NCI-H1694 (cell line): ENCODE data around the gene TFAP2C.

Experiments
- DNase-seq: peaks from one replicate; lab custom pipeline; 2025; lab: John Stamatoyannopoulos, UW

Gene TFAP2C

DNA sequence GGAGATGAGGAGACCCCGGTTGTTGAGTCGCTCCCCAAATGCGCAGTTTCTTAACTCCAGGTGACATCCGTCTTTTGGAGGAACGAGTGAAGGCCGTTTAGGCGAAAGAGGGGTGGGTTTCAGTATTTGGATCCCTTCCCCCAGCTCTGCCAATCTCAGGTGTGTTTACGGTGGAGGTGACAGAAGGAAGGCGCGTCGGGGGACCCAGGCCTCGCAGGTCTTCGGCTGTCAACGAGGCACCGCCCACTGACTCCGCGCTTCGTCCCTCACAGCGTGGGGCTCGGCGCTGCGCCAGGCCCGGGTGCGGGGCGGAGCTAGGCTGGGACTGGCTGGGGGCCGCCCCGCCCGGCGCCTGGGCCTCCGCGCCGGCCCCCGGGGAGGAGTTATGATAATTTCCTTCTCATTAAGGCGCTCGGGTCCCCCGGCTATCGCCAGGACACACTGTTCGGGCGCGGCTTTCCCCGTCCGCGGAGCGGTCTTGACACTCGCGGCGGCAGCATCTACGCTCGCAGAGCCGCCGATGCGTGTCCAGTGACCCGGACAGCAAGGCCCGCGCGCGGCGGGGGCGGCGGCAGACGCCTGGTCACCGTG lies at the start of gene TFAP2C:
Gene TFAP2C (plus strand): TSS at position 434 of the 591 bp plus-strand sequence. CDS start 239 bp downstream, outside the sequence.
- no peak for DNase-seq

DNA sequence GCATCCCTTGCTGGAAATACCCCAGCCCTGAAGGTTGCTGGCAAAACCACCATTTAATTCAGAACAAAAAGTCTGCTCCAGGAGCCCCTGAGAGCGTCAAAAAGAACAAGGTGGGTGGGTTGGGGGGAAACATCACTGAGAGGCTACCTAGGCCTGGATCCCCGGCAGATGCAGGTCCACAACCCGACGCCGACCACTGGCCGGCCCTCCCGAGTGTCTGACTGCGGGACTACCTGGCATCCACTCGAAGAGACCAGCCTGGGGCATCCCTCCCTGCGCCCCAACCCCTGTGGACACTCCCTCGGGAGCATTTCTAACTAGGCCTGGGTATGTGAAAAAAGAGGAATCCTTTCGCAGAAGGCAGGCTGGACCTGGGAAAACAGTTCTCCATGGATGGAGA lies 48.9 kb upstream of the TFAP2C start:
- no peak for DNase-seq

DNA sequence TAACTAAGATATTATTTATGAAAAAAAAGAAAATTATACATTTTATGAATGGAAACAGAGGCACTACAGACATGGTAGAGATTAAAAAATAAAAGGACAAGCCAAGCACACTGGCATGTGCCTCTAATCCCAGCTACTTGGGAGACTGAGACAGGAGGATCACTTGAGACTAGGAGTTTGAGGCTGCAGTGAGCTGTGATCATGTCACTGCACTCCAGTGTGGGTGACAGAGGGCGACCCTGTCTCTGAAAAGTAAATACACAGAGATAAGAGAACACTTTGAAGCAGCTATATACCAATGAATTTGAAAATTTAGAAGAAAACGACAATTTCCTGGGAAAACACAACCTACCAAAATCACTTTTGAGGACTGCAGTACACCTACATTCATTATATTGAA lies 47.4 kb upstream of the TFAP2C start:
- no peak for DNase-seq

DNA sequence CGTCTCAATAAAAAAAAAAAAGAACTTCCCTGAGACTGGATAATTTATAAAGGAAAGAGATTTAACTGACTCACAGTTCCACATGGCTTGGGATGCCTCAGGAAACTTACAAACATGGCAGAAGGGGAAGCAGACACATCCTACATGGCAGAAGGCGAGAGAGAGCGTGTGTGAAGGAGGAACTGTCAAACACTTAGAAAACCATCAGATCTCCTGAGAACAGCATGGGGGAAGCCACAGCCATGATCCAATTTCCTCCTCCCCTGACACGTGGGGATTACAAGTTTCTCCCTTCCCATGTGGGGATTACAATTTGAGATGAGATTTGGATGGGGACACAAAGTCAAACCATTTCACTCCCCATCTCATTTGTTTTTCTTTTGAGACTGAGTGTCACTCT lies 46.6 kb upstream of the TFAP2C start:
- no peak for DNase-seq

DNA sequence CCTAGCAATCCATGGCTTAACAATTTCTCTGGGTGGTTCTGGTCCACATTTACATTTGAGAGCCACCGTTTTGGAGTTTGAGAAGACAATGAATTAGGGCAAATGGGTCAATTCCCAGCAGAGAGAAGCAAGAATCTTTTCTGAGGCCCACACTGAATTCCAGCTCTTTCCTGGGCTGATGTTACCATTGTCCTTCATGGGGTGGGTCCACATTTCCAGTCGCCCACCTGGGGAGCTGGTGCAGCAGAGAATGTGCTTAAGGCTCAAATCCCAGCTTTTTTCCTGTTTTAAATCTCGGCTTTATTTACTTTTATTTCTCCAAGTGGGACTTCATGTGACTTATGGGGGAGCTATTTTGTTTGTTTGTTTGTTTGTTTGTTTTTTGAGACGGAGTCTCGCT lies 44.2 kb upstream of the TFAP2C start:
- no peak for DNase-seq

DNA sequence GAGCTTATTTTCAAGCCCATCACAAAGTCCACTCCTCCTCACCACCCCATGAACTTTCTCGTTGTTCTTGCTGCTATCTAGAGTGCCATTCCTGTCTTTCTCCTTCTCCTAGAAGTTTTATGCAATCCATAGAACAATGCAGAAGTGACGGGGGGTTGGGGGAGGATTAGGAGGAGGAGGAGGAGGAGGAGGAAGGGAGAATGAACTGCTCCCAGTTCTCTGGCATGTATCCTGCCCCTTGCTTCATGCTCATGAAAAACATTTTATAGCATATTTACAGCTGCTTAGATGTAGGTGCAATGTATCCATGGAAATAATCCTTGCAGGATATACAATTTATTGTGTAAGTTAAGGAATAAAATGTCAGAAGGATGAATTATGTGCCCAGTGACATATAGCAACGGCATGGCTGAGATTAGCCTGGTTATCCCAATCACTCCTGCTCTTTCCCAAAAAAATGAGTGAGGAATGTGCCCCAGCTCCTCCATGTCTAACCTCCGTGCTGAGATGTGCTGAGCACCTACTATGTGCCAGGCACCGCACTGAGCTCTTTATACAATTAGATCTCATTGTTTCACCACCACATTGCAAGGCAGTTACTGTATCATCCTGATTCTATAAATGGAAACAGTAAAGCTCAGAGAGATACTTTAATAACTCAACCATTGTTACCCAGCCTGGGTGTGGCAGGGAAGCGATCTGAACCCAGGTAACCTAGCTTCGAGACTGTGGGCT lies 41.6 kb upstream of the TFAP2C start:
- DNase-seq, result no peak

DNA sequence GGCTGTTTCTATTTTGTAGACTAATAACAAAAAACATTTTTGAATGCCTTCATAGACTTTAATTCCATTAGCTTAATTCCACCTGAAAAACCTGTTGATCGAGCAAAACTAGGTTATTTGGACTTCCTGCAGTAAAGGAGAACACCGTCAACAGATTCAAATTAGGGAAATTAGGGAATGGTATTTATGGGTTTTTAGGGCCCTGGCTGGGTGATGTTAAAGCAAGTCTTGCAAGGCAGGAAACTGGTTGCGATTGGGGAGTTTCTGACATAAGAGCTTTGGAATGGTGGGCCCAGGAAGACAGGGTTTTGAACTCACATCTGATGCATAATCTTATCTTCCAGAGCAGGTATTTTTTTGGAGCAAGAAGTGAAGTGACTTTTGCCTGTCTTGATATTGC lies 40.1 kb upstream of the TFAP2C start:
- no peak for DNase-seq

DNA sequence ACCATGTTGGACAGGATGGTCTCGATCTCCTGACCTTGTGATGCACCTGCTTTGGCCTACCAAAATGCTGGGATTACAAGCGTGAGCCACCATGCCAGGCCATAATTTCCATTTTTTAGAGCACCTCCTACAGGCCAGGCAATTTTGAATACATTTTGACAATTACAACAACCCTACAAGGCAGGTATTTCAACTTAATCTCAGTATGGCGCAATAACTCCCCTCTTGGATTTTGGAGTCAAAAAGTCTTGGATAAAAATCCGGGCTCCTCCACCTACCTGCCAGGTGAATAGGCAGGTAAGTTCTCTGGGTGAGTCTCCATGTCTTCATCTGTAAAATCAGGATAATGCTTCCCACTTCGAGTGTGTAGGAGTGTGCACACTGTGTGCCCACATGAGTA lies 39.5 kb upstream of the TFAP2C start:
- no peak for DNase-seq

DNA sequence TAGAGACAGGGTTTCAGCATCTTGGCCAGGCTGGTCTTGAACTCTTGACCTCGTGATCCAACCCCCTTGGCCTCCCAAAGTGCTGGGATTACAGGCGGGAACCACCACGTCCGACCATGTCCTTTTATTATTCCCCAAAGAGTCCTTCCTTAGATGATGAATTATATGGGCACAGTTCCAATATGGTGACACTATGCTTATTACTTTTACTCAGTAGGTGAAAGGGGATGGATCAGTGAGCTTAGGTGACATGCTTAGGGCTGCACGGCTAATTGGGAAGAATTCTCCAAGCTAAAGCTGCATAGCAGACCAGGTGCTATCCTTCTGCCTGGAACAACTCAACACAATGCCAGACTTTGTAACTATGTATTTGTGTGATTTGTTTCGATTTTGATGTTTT lies 38.2 kb upstream of the TFAP2C start:
- DNase-seq, result no peak

DNA sequence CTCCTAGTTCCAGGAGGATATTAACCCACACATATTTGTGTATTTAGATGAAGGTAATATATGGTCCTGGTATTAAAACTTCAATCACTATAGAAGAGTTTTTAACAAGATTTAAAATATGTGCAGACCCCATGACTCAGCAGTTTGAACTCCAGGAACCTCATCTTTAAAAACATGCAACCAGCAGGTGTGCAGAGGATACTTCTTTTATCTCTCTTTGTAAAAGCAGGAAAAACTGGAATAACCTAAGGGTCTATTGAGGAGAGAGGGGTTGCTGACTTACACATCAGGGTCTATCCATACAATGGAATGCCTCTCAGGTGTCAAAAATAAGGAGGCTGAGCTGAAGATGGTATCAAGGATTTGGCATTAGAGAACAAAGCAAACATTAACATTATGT lies 36.9 kb upstream of the TFAP2C start:
- DNase-seq, result no peak

DNA sequence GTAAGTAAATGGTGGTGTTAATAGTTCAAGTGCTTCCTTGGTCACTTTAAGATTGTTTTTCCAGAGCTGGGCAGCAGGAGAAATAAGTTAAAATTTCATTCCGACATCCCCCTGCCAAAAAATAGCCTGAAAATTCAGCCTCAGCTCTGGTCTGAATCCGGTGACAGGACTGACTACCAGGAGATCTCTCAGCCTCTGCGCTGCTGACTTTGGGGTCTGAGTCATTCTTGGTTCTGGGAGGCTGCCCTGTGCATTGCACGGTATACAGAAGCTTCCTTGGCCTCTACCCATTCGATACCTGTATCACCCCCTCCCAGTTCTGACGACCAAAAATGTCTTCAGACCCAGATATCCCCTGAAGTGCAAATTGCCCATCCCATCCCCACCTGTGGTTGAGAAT lies 36.3 kb upstream of the TFAP2C start:
- no peak for DNase-seq

DNA sequence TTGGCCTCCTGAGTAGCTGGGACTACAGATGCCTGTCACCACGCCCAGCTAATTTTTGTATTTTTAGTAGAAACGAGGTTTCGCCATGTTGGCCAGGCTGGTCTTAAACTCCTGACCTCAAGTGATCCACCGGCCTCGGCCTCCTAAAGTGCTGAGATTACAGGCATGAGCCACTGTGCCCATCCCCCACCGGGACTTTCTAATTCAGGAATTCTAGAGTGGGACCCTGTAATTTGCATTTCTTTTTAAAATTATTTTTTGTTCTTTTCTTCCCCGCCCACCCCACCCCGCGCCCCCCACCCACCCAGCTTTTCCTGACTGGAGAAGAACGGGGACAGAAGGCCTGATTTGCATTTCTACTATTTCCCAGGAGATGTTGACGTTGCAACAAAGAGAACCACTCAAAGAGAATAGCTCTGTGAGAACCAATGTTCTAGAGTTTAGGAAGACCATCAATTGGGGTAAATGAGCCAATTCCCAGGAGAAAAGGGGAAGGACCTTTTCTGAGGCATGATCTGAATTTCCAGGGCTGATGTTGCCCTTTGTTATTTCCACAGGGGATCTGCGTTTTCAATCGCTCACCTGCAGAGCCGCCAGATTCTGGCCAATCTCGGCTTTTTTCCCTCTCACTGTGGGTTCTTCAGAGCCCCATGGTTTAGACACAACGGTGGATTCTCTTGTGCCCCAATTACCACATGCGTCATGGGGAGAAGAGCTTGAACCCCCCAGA lies 33.2 kb upstream of the TFAP2C start:
- no peak for DNase-seq

DNA sequence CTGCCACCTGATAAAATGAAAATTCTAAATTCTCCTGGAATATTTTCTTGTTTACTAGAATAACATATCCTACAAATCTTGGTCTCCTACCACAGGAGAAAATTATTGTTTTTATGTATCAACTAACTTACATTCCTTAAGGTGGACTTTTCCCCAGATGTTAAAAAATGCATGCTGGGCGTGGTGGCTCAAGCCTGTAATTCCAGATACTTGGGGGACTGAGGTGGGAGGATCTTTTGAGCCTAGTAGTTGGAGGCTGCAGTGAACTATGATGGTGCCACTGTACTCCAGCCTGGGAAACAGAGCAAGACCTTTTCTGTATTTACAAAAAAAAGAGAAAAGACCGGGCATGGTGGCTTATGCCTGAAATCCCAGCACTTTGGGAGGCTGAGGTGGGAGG lies 27.9 kb upstream of the TFAP2C start:
- DNase-seq, result no peak

DNA sequence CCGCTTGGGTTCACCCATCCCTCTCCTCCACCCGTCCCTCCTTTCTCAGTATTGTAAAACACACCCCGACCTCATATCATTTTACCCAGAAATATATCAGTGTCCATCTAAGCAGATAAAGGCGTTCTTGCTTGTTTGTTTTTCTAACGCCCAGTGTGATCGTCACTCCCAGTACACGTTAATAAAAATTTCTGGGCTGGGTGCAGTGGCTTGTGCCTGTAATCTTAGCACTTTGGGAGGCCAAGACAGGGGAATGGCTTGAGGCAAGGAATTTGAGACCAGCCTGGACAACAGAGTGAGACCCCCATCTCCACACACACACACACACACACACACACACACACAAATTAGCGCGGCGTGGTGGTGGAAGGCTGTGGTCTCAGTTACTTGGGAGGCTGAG lies 24.4 kb upstream of the TFAP2C start:
- DNase-seq, result no peak

DNA sequence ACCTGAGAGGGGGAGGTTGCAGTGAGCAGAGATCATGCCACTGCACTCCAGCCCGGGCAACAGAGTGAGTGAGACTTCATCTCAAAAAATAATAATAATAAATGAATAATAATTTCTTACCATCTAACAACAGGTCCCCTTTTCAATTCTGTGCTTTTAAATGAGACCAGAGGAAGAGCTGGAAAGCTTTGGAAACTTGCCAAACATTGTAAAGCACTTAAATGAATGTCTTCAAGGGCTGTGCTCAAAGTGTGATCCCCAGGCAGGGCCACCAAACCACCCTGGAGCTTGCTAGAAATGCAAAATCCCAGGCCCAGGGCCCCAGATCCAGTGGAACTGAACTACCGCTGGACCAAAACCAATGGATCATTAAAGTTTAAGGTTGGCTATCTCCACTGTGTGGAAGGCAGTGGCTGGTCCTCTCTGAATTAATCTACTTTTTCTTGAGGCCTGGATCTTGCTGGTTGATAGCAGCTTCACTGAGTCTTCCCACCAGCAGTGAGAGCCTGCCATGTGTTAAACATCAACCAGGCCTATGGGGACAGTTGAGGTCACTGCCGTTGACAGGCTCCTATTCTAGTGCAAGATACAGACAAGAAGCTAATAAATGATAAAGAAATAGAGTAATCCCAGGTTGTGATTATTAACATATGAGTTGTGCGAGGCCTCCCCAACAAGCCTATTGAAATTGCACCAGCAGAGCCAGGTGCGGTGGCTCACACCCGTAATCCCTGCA lies 23.7 kb upstream of the TFAP2C start:
- DNase-seq, result no peak

DNA sequence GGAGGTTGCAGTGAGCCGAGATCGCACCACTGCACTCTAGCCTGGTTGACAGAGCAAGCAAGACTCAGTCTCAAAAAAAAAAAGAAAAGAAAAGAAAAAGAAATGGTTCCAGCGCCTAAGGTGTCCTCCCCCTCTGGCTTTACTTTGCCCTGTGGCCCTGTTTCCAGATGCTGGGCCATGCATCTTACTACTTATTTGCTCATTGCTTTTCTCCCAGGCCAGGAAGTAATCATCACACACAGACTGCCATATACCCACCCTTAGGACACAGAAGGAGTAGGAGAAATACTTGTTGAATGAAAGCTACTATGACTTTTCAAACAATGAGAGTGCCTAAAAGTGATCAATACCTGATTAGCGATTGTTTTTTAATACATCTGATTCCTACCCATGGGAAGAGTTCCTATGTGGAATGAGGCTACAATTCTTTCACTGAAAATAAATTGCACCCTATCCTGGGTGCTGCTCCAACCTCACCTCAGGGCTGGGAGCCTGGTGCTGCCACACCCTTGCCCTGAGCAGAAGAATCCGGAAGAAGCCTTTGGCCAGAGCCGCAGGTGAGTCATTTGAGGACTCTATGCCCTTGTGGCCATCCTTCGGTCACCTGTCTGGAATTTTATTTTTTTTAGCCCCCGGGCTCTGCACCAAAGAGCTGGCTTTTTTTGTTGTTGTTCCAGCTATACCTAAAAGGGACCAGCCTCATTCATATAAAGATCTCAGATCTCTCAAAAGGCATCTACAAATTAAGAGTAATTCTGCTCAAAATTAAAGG lies 22.7 kb upstream of the TFAP2C start:
- DNase-seq, result no peak

DNA sequence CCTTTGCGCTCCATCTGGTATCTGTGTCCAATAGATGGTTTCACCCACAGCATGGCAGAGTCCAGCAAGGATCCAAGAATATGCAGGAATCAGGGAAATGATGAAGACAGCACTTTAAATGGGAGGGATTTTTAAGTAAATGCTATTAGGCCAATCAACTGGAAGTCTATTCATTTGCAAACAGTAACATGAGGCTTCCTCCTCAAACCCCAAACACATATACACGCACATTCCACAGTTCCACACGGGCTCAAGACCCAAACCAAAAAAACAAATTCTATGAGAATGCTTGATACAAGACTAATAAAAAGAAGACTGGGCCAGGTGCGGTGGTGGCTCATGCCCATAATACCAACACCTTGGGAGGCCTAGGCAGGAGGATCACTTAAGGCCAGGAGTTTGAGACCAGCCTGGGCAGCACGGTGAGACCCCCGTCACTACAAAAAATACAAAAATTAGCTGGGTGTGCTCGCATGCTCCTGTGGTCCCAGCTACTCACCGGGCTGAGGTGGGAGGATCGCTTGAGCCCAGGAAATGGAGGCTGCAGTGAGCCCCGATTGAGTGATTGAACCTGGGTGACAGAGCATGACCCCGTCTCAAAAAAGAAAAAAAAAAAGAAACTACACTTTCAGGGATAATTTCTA lies 21.9 kb upstream of the TFAP2C start:
- no peak for DNase-seq

DNA sequence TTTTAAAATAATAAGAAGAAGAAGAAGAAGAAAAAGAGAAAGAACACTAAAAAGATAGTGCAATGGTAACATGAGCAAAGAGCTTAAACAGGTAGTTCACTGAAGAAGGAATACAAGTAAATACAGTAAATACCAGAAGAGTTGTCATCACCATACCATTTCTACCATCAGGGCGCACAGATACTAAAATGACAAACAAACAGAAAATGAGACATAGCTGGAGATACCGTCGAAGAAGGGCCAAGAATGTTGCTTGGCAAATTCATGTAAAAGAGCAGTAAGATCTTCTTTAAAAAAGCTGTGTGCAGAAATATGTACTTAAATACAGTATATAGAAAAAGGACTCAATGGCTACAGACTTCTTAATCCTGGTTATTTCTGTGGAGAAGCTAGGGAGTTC lies 20.7 kb upstream of the TFAP2C start:
- DNase-seq, result no peak

DNA sequence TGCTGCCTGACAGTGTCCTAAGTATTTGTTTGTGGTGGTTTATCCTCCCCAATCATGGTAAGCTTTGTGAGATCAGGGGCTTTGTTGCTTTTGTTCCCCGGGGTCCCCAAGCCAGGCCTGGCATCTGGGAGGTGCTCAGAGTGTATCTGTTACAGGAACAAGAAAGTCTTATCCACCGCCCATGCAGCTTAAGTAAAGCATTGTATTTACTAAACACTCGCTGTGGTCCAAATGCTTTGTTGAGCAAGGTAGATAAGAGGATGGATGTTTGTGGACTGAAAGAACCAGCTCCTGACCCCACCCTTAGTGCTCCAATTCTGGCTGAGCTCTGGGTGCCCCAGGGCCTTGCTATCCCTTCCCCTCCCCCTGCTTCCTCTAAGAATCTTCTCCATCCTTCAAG lies 19.8 kb upstream of the TFAP2C start:
- no peak for DNase-seq

DNA sequence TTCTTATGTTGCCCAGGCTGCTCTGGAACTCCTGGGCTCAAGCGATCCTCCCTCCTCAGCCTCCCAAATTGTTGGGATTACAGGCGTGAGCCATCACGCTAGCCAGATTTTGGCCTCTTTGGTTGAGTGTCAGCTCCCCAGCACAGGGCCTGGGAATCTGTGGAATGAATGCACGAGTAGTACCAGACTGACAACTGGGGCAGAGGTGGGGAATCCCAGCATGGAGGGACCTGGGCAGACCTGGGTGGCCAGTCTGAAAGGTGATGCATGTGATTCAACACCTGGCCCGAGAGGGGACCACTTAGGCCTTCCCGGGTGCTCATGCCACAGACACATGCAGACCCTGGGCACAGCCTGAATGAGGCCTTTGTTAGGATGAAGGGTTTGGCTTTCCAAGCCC lies 19.0 kb upstream of the TFAP2C start:
- no peak for DNase-seq

DNA sequence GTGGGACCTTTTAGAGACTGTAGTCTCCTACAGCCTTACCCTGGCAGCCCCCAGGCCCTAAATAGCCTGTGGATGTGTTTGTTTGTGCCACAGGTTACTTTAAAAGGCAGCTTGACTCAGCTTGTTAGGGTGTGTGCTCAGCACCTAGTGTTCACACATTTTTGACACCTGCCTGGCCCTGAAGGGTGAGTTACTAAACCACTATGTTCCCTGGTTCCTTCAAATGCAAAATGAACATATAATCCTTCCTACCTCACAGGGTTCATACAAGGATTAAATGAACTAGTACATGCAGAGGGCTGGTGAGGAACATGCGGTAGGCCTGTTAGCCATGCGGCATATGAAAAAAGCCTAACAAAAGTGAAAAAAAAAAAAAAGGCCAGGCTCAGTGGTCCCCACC lies 14.9 kb upstream of the TFAP2C start:
- no peak for DNase-seq
